ENCODE measurements around the gene MTAP. TPM values are rescaled to one million over a fixed set of nuclear protein-coding genes. Genes with fewer than 3 reads are reported as not detected.

MTAP gene
- total and polyA plus RNA-seq, 2 experiments from 2014 or later = 29.8 to 44.8 TPM

DNA sequence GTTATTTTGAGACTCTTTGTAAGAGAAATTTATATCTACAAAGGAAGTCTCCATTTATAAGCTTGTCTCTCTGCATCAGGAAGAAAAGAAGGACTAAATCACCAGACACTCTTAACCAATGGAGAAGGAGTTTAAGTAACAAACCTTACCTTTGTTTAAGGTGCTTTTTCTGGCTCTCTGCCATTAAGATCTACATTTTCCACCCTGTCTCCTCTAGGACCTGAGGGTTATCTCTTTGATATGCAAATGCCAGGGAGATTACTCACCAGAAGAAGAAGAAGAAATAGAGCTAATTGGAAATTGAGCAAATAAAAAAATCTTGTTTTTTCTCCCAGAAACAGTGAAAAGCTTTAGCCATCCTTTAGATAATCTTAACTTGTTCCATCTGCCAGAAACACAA lies 130.8 kb downstream of the MTAP start:
- no peak overlapping the region for H2AFZ ChIP-seq
- no peaks in the 10 kb centered on the region for H3K9me2 ChIP-seq (ENCODE audit: insufficient read depth)
- in situ Hi-C loops (cut with MboI) = no loop called here
- no peak overlapping the region for H3K27ac ChIP-seq
- H3K27me3 ChIP-seq (replicated peaks; ENCODE audit: insufficient read depth) = no peaks in the 10 kb centered on the region
- H4K20me1 ChIP-seq (ENCODE audit: insufficient read depth) = no peaks in the 10 kb centered on the region
- DNase-seq = no peak
- H3K9me3 ChIP-seq (ENCODE audit: low read depth) = no peaks in the 10 kb centered on the region
- no peak overlapping the region for H3K4me3 ChIP-seq
- H3F3A ChIP-seq (ENCODE audit: insufficient read depth) = peaks cover 16% of the 10 kb centered on the region; the same call in 1 of the 2 replicates
- no peaks in the 10 kb centered on the region for H3K79me2 ChIP-seq (ENCODE audit: insufficient read depth)
- peaks cover 15% of the 10 kb centered on the region for H3K4me1 ChIP-seq (ENCODE audit: insufficient read depth)
- H3K9ac ChIP-seq = no peak overlapping the region
- TF ChIP-seq EZH2 (IDR thresholded peaks at IDR 0.05; ENCODE audit: insufficient read depth, poor library complexity, severe bottlenecking) (no peak), EZH2phosphoT487 (IDR thresholded peaks at IDR 0.05; ENCODE audit: insufficient read depth, low read depth) (no peak)
- no peak overlapping the region for H3K4me2 ChIP-seq (ENCODE audit: unreplicated experiment)
- H3K36me3 ChIP-seq (ENCODE audit: low read depth) = no peaks in the 10 kb centered on the region

DNA sequence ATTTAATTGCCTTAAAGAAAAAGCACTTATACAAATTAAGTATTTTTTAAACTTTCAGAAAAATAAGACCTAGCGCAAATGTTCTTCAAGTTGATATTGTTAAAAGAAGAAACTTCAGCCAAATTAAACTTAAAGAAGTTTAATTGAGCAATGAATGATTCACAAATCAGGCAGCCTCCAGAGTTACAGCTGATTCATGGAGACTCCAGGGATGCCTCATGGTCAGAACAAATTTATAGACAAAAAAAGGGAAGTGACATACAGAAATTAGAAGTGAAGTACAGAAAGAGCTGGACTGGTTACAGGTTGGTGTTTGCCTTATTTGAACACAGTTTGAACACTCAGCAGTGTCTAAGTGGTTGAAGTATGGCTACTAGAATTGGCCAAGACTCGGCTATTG lies 131.4 kb downstream of the MTAP start:
- Histone ChIP-seq H3K4me1 (ENCODE audit: insufficient read depth) (peaks cover 15% of the 10 kb centered on the region), H3K4me3 (no peak overlapping the region), H3K9me3 (ENCODE audit: low read depth) (no peaks in the 10 kb centered on the region), H3K27ac (no peak overlapping the region), H3K27me3 (replicated peaks; ENCODE audit: insufficient read depth) (no peaks in the 10 kb centered on the region), H3K79me2 (ENCODE audit: insufficient read depth) (no peaks in the 10 kb centered on the region), H3K4me2 (ENCODE audit: unreplicated experiment) (no peak overlapping the region), H3K9me2 (ENCODE audit: insufficient read depth) (no peaks in the 10 kb centered on the region), H3K36me3 (ENCODE audit: low read depth) (no peaks in the 10 kb centered on the region), H2AFZ (no peak overlapping the region), H3F3A (ENCODE audit: insufficient read depth) (peaks cover 16% of the 10 kb centered on the region; the same call in 1 of the 2 replicates), H3K9ac (no peak overlapping the region), H4K20me1 (ENCODE audit: insufficient read depth) (no peaks in the 10 kb centered on the region)
- 98% methylated on average over 2 of the region's 2 CpGs for WGBS, 2 experiments (ENCODE audit: low coverage in 1 of 2, low lambda C conversion rate in 2 of 2, missing lambda C conversion rate in 2 of 2)
- peak; percentile 74 for DNase-seq
- TF ChIP-seq EZH2 (IDR thresholded peaks at IDR 0.05; ENCODE audit: insufficient read depth, poor library complexity, severe bottlenecking) (no peak), EZH2phosphoT487 (IDR thresholded peaks at IDR 0.05; ENCODE audit: insufficient read depth, low read depth) (no peak)
- in situ Hi-C loops (cut with MboI) = no loop called here

DNA sequence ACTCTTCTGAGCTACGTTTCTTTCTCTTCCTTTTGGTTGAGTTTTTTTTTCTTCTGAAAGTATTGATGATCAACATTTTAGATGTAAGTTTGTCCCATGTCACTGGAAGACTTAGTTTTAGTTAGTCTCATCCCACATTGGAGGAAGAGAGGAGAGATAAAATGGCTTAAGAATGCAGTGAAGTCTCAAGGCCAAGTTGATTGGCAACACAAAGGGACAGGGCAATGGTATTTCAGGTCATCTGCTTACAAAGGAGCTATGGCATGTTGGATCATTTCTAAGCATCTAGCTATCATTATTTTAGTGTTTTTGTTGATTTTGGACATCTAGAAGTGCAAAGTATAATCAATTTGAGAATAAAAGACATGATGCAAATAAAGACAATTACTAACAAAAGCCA lies 133.2 kb downstream of the MTAP start:
- Histone ChIP-seq H3F3A (ENCODE audit: insufficient read depth) (peaks cover 16% of the 10 kb centered on the region; the same call in 1 of the 2 replicates), H3K4me3 (no peak overlapping the region), H3K4me2 (ENCODE audit: unreplicated experiment) (no peak overlapping the region), H4K20me1 (ENCODE audit: insufficient read depth) (no peaks in the 10 kb centered on the region), H3K4me1 (ENCODE audit: insufficient read depth) (peaks cover 15% of the 10 kb centered on the region), H3K9me3 (ENCODE audit: low read depth) (no peaks in the 10 kb centered on the region), H3K9me2 (ENCODE audit: insufficient read depth) (no peaks in the 10 kb centered on the region), H3K36me3 (ENCODE audit: low read depth) (no peaks in the 10 kb centered on the region), H3K27ac (no peak overlapping the region), H2AFZ (no peak overlapping the region), H3K9ac (no peak overlapping the region), H3K79me2 (ENCODE audit: insufficient read depth) (no peaks in the 10 kb centered on the region), H3K27me3 (replicated peaks; ENCODE audit: insufficient read depth) (no peaks in the 10 kb centered on the region)
- TF ChIP-seq EZH2phosphoT487 (IDR thresholded peaks at IDR 0.05; ENCODE audit: insufficient read depth, low read depth) (no peak), EZH2 (IDR thresholded peaks at IDR 0.05; ENCODE audit: insufficient read depth, poor library complexity, severe bottlenecking) (no peak)
- DNase-seq = no peak
- WGBS, 2 experiments (ENCODE audit: low coverage in 1 of 2, low lambda C conversion rate in 2 of 2, missing lambda C conversion rate in 2 of 2) = 33 to 60% methylated on average over 1 of the region's 1 CpG
- in situ Hi-C loops (cut with MboI) = no loop called here

DNA sequence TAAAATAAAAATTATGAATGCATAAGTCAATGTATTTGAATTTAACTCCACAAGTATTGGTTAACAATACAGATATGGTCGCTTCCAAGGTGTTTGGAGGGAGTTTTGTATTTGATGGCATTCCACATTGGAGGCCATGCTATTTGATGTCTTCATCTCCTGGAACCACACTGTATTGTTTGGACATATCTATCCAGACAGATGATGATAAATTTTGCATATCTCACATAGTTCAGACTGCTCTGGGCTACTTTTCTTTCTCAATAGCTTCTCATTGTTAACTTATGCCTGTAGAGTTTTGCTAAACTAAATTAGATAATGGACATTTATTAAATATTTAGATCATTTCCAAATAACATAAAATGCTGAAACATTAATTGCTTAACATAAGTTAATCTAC lies 133.7 kb downstream of the MTAP start:
- Histone ChIP-seq H3K27ac (no peak overlapping the region), H3K9me3 (ENCODE audit: low read depth) (no peaks in the 10 kb centered on the region), H3K4me1 (ENCODE audit: insufficient read depth) (peaks cover 15% of the 10 kb centered on the region), H3K27me3 (replicated peaks; ENCODE audit: insufficient read depth) (no peaks in the 10 kb centered on the region), H3K79me2 (ENCODE audit: insufficient read depth) (no peaks in the 10 kb centered on the region), H4K20me1 (ENCODE audit: insufficient read depth) (no peaks in the 10 kb centered on the region), H3K9ac (no peak overlapping the region), H3F3A (ENCODE audit: insufficient read depth) (peaks cover 16% of the 10 kb centered on the region; the same call in 1 of the 2 replicates), H2AFZ (no peak overlapping the region), H3K36me3 (ENCODE audit: low read depth) (no peaks in the 10 kb centered on the region), H3K9me2 (ENCODE audit: insufficient read depth) (no peaks in the 10 kb centered on the region), H3K4me2 (ENCODE audit: unreplicated experiment) (no peak overlapping the region), H3K4me3 (no peak overlapping the region)
- TF ChIP-seq EZH2phosphoT487 (IDR thresholded peaks at IDR 0.05; ENCODE audit: insufficient read depth, low read depth) (no peak), EZH2 (IDR thresholded peaks at IDR 0.05; ENCODE audit: insufficient read depth, poor library complexity, severe bottlenecking) (no peak)
- 92 to 95% methylated on average over 1 of the region's 1 CpG for WGBS, 2 experiments (ENCODE audit: low coverage in 1 of 2, low lambda C conversion rate in 2 of 2, missing lambda C conversion rate in 2 of 2)
- no peak for DNase-seq
- in situ Hi-C loops (cut with MboI) = no loop called here
